HepG2 (cell line): ENCODE data around the gene FAM131C. TPM values are rescaled to one million over a fixed set of nuclear protein-coding genes. Genes with fewer than 3 reads are reported as not detected.

Experiments
- CBX1 ChIP-seq: IDR thresholded peaks from one replicate; pipeline ENCODE4 v1.6.1; 2016; ENCODE audit warnings: antibody characterized with exemption, low read depth
- FOXP1 ChIP-seq, 2 experiments: fragments of 450-650 bp in 1 of 2; IDR thresholded peaks; 2 replicates each; pipeline ENCODE4 v1.6.1; 2017 to 2018; ENCODE audit warnings: antibody characterized with exemption in 1 of 2
- GPN1 ChIP-seq: sonication (generic); formaldehyde crosslinking; IDR thresholded peaks from 2 replicates; pipeline ENCODE4 v1.5.1; 2020; ENCODE audit warnings: missing genetic modification reagents, borderline replicate concordance
- HMGA1 ChIP-seq: sonication (generic); formaldehyde crosslinking; conservative IDR thresholded peaks from 2 replicates; pipeline ENCODE4 v1.4.0; 2020; ENCODE audit warnings: missing genetic modification reagents
- MYNN ChIP-seq: sonication (generic); formaldehyde crosslinking; IDR thresholded peaks from 2 replicates; pipeline ENCODE4 v1.4.0; 2020; ENCODE audit warnings: mild to moderate bottlenecking, low read depth, missing genetic modification reagents
- NCOA5 ChIP-seq: sonication (generic); formaldehyde crosslinking; IDR thresholded peaks from 2 replicates; pipeline ENCODE4 v1.4.0; 2020; ENCODE audit warnings: missing genetic modification reagents
- NR1H2 ChIP-seq: sonication (generic); formaldehyde crosslinking; IDR thresholded peaks from 2 replicates; pipeline ENCODE4 v1.8.1; 2022; ENCODE audit warnings: low read depth, missing genetic modification reagents, borderline replicate concordance
- PLSCR1 ChIP-seq: sonication (generic); formaldehyde crosslinking; IDR thresholded peaks from 2 replicates; pipeline ENCODE4 v1.5.0; 2020; ENCODE audit warnings: missing genetic modification reagents, mild to moderate bottlenecking, borderline replicate concordance
- PTBP1 ChIP-seq: fragments of 200-400 bp; formaldehyde crosslinking; IDR thresholded peaks from 2 replicates; pipeline ENCODE4 v1.6.1; 2018; ENCODE audit warnings: low read length, low read depth; ENCODE audit not compliant: poor library complexity, severe bottlenecking
- SIX4 ChIP-seq: sonication (generic); formaldehyde crosslinking; IDR thresholded peaks from 2 replicates; pipeline ENCODE4 v1.4.0; 2020; ENCODE audit warnings: missing genetic modification reagents
- SRF ChIP-seq: IDR thresholded peaks from 2 replicates; pipeline ENCODE4 v1.6.1; 2011; ENCODE audit warnings: mild to moderate bottlenecking, low read depth, low read length, moderate library complexity
- SRY ChIP-seq: sonication (generic); formaldehyde crosslinking; IDR thresholded peaks from 2 replicates; pipeline ENCODE4 v1.8.0; 2022; ENCODE audit warnings: mild to moderate bottlenecking, missing genetic modification reagents
- SYNCRIP ChIP-seq: fragments of 200-400 bp; formaldehyde crosslinking; IDR thresholded peaks from 2 replicates; pipeline ENCODE4 v1.6.1; 2018; ENCODE audit warnings: mild to moderate bottlenecking, low read depth, low read length; ENCODE audit not compliant: insufficient read depth
- ZBED4 ChIP-seq: sonication (generic); formaldehyde crosslinking; IDR thresholded peaks from 2 replicates; pipeline ENCODE4 v1.4.0; 2020; ENCODE audit warnings: missing genetic modification reagents, borderline replicate concordance
- ZFP82 ChIP-seq: sonication (generic); formaldehyde crosslinking; IDR thresholded peaks from 2 replicates; pipeline ENCODE4 v1.5.1; 2020; ENCODE audit warnings: mild to moderate bottlenecking, missing genetic modification reagents, borderline replicate concordance
- ZNF18 ChIP-seq: sonication (generic); formaldehyde crosslinking; IDR thresholded peaks from 2 replicates; pipeline ENCODE4 v1.8.0; 2022; ENCODE audit warnings: mild to moderate bottlenecking, missing genetic modification reagents; ENCODE audit not compliant: insufficient replicate concordance
- ZNF234 ChIP-seq: sonication (generic); formaldehyde crosslinking; conservative IDR thresholded peaks from 2 replicates; pipeline ENCODE4 v1.5.1; 2020; ENCODE audit warnings: mild to moderate bottlenecking, missing genetic modification reagents
- ZNF513 ChIP-seq: sonication (generic); formaldehyde crosslinking; conservative IDR thresholded peaks from 2 replicates; pipeline ENCODE4 v1.5.0; 2020; ENCODE audit warnings: missing genetic modification reagents
- ZNF580 ChIP-seq: IDR thresholded peaks from 2 replicates; pipeline ENCODE4 v1.6.1; 2016; ENCODE audit warnings: low read depth, borderline replicate concordance
- ZNF607 ChIP-seq: sonication (generic); formaldehyde crosslinking; IDR thresholded peaks from 2 replicates; pipeline ENCODE4 v1.5.1; 2020; ENCODE audit warnings: missing genetic modification reagents, mild to moderate bottlenecking, borderline replicate concordance
- ZNF7 ChIP-seq: IDR thresholded peaks from 2 replicates; pipeline ENCODE4 v1.6.1; 2016; ENCODE audit warnings: missing biosample characterization, missing genetic modification reagents
- ZSCAN22 ChIP-seq: sonication (generic); formaldehyde crosslinking; IDR thresholded peaks from 2 replicates; pipeline ENCODE4 v1.4.0; 2020; ENCODE audit warnings: mild to moderate bottlenecking, missing genetic modification reagents
- polyA plus RNA-seq, 8 experiments: library from polyadenylated mRNA; depleted of rRNA in 3 of 8; stranded (reverse) in 7 of 8; unstranded in 1 of 8; fragments of >200 nt; fragmentation: Illumina TruSeq in 4 of 8; extraction: Trizol in 4 of 8; gene quantifications; 2 replicates each; pipeline versions ENCODE4 v1.2.1 to v1.2.3, GENCODE V29; 2011 to 2016; ENCODE audit warnings: low read depth in 4 of 8, missing spikeins in 1 of 8, mixed read lengths in 1 of 8; ENCODE audit not compliant: insufficient read depth in 1 of 8
- total RNA-seq, 5 experiments: library from RNA; depleted of rRNA; stranded (reverse); fragments of >200 nt; fragmentation: Illumina TruSeq; extraction: Trizol; gene quantifications; 2 replicates each; pipeline ENCODE4 v1.2.3, GENCODE V29; 2016; ENCODE audit warnings: low read depth in 1 of 5

The FAM131C gene
- total and polyA plus RNA-seq, 2 of the 13 experiments (the other 11 are each of a cell fraction or from before 2014, with no cell fraction given) = 0.07 TPM; not detected in 1

- TF ChIP-seq ZBED4 (CRISPR knock-in tag) (no peak), ZSCAN22 (CRISPR knock-in tag) (no peak), GPN1 (no peak), SRF (peak; percentile 67; the same call in 1 of the 2 replicates), ZNF234 (CRISPR knock-in tag) (no peak), ZNF18 (CRISPR knock-in tag) (no peak), CBX1 (no peak), ZNF7 (CRISPR knock-in tag) (no peak), NR1H2 (no peak), SRY (no peak), ZNF580 (CRISPR knock-in tag) (no peak), PLSCR1 (CRISPR knock-in tag) (no peak), SIX4 (CRISPR knock-in tag) (no peak), ZNF513 (no peak), MYNN (CRISPR knock-in tag) (no peak), NCOA5 (CRISPR knock-in tag) (no peak), HMGA1 (CRISPR knock-in tag) (no peak), FOXP1 (IDR thresholded peaks at IDR 0.05) (no peak), FOXP1 (CRISPR knock-in tag; IDR thresholded peaks at IDR 0.05) (no peak), PTBP1 (no peak), ZNF607 (CRISPR knock-in tag) (no peak), ZFP82 (no peak), SYNCRIP (no peak)
These were observed 60.7 kb downstream of the FAM131C start (continued) for GRCh38 chr1:16012590-16013219.
